Naive thymus-derived CD4-positive, alpha-beta T cell (primary cell): Measurements from ENCODE around the gene MAD2L2. TPM values are rescaled to one million over a fixed set of nuclear protein-coding genes. Genes with fewer than 3 reads are reported as not detected.

Experiments
- ATAC-seq: fragments of 150-1000 bp; cut with Tn5 transposase; 2 replicates; pipeline ENCODE4 v1.10.0; 2021; ENCODE audit warnings: mild to moderate bottlenecking, moderate library complexity
- CTCF ChIA-PET: fragments of 350-600 bp; sonication (Branson Sonifier 250); formaldehyde crosslinking; loops from one replicate; lab custom pipeline; 2021; ENCODE audit warnings: antibody characterized with exemption; lab: Charles Lee
- POLR2A ChIA-PET: fragments of 350-600 bp; sonication (Branson Sonifier 250); formaldehyde crosslinking; loops from one replicate; lab custom pipeline; 2021; ENCODE audit warnings: antibody characterized with exemption, inconsistent platforms; lab: Charles Lee
- DNase-seq, 9 donors: peaks; one replicate each; pipeline versions ENCODE4 v3.0.0 to v3.0.0-alpha.2; 2020 to 2022; ENCODE audit warnings: mixed read lengths in 1 of 9
- H3K27ac ChIP-seq: one replicate; pipeline ENCODE4 v1.7.0; 2013; ENCODE audit warnings: mild to moderate bottlenecking, low read depth, low read length, moderate library complexity
- H3K27me3 ChIP-seq, 2 donors: one replicate each; pipeline ENCODE4 v1.7.0; 2013; ENCODE audit warnings: low read length in 2 of 2, mild to moderate bottlenecking in 2 of 2, moderate library complexity in 2 of 2; ENCODE audit not compliant: control insufficient read depth in 2 of 2, insufficient read depth in 2 of 2
- H3K36me3 ChIP-seq, 3 experiments: 1 replicate in 2 of 3; 2 replicates in 1 of 3; pipeline ENCODE4 v1.7.0; 2013; ENCODE audit warnings: low read length in 3 of 3, mild to moderate bottlenecking in 3 of 3, moderate library complexity in 1 of 3; ENCODE audit not compliant: insufficient read depth in 3 of 3, control insufficient read depth in 2 of 3
- H3K4me1 ChIP-seq, 2 donors: one replicate each; pipeline ENCODE4 v1.7.0; 2013; ENCODE audit warnings: low read length in 2 of 2, mild to moderate bottlenecking in 2 of 2, moderate library complexity in 1 of 2; ENCODE audit not compliant: control insufficient read depth in 2 of 2, insufficient read depth in 2 of 2
- H3K4me3 ChIP-seq: 2 replicates; pipeline ENCODE4 v1.7.0; 2013; ENCODE audit warnings: mild to moderate bottlenecking, low read length
- H3K9me3 ChIP-seq, 3 experiments: 1 replicate in 2 of 3; 2 replicates in 1 of 3; pipeline ENCODE4 v1.7.0; 2013; ENCODE audit warnings: low read length in 3 of 3; ENCODE audit not compliant: control insufficient read depth in 2 of 3
- H3K27ac Mint-ChIP-seq, 9 donors: one replicate each; pipeline ENCODE4 v1.8.0; 2020 to 2022; ENCODE audit warnings: mixed read lengths in 9 of 9, mild to moderate bottlenecking in 8 of 9, moderate library complexity in 5 of 9, inconsistent platforms in 2 of 9
- H3K27me3 Mint-ChIP-seq, 5 donors: one replicate each; pipeline ENCODE4 v1.8.0; 2021 to 2022; ENCODE audit warnings: mixed read lengths in 5 of 5, mild to moderate bottlenecking in 1 of 5
- H3K36me3 Mint-ChIP-seq, 5 donors: one replicate each; pipeline ENCODE4 v1.8.0; 2020 to 2022; ENCODE audit warnings: mixed read lengths in 5 of 5, mild to moderate bottlenecking in 3 of 5, inconsistent platforms in 1 of 5
- H3K4me1 Mint-ChIP-seq, 7 donors: one replicate each; pipeline ENCODE4 v1.8.0; 2020 to 2022; ENCODE audit warnings: mixed read lengths in 7 of 7, mild to moderate bottlenecking in 3 of 7, inconsistent platforms in 1 of 7
- H3K4me3 Mint-ChIP-seq, 10 donors: one replicate each; pipeline ENCODE4 v1.8.0; 2020 to 2022; ENCODE audit warnings: mild to moderate bottlenecking in 10 of 10, mixed read lengths in 10 of 10, moderate library complexity in 6 of 10, inconsistent platforms in 2 of 10
- H3K9me3 Mint-ChIP-seq, 11 donors: one replicate each; pipeline ENCODE4 v1.8.0; 2020 to 2022; ENCODE audit warnings: mixed read lengths in 11 of 11, mild to moderate bottlenecking in 4 of 11, inconsistent platforms in 1 of 11, moderate library complexity in 1 of 11
- intact Hi-C, 2 donors: fragments of 100-400 bp; cut with micrococcal nuclease; formaldehyde crosslinking; loops; one replicate each; pipeline ENCODE4 v1.15.1; 2023
- polyA plus RNA-seq, 2 donors: library from polyadenylated mRNA; unstranded; fragments of 300-500 nt; fragmentation: Illumina TruSeq; gene quantifications; one replicate each; pipeline ENCODE4 v1.2.3, GENCODE V29; 2021
- total RNA-seq, 6 experiments: library from RNA in 5 of 6; stranded (reverse) in 5 of 6; gene quantifications; 1 replicate in 5 of 6; 2 replicates in 1 of 6; pipeline ENCODE4 v1.2.3 and lab custom pipeline; 2021 to 2026

The MAD2L2 gene
- total and polyA plus RNA-seq, 7 experiments from 2014 or later = 17.1 to 53.3 (median 30.1) TPM

GRCh38 chr1:11727119-11727518 is 46.2 kb upstream of the MAD2L2 start:
- Mint-ChIP-seq H3K27me3 (no peaks in the 10 kb centered on the region), H3K27ac (no peak overlapping the region), H3K4me1 (peaks cover 26 to 51% (median 42%) of the 10 kb centered on the region in 7 donors), H3K4me3 (no peak overlapping the region), H3K36me3 (no peaks in the 10 kb centered on the region), H3K9me3 (no peaks in the 10 kb centered on the region)
- Histone ChIP-seq H3K27ac (no peak overlapping the region), H3K4me3 (no peak overlapping the region), H3K36me3 (no peaks in the 10 kb centered on the region), H3K9me3 (no peaks in the 10 kb centered on the region), H3K27me3 (no peaks in the 10 kb centered on the region), H3K4me1 (peaks cover 25 to 28% of the 10 kb centered on the region in 2 donors)
- ATAC-seq (no peak), DNase-seq (no peak)
- ChIA-PET CTCF (interaction anchor here (1.1 kb wide), 1 partner anchor 63 kb away, joined by 3 read pairs; the partner anchor contains the start of gene FBXO6), POLR2A (interaction anchor here (1.2 to 1.5 kb wide), 2 partner anchors 8 to 77 kb away, joined by 3 to 4 read pairs; partner anchors contain the start of gene AGTRAP)
- intact Hi-C loops = no loop called here

- H3K36me3 ChIP-seq = no peaks in the 10 kb centered on the region
- Mint-ChIP-seq H3K27me3 (peaks cover 0 to 2% (median 0%) of the 10 kb centered on the region in 5 donors), H3K4me1 (peaks cover 20 to 38% (median 28%) of the 10 kb centered on the region in 7 donors), H3K4me3 (no peak overlapping the region), H3K9me3 (no peaks in the 10 kb centered on the region), H3K36me3 (no peaks in the 10 kb centered on the region), H3K27ac (peak overlapping the region in 3 of 9 donors; percentile 8 to 83 (median 16))
- ChIA-PET POLR2A (interaction anchor here (0.7 to 0.8 kb wide), 2 partner anchors 18 to 69 kb away, joined by 4 to 7 read pairs; no protein-coding TSS in a partner anchor), CTCF (interaction anchor here (7.6 kb wide), 1 partner anchor 62 kb away, joined by 49 read pairs; the partner anchor contains the start of gene FBXO6)
- H3K4me1 ChIP-seq = peaks cover 16 to 17% of the 10 kb centered on the region in 2 donors
- DNase-seq (no peak), ATAC-seq (peak; percentile 39)
- no peaks in the 10 kb centered on the region for H3K27me3 ChIP-seq
- no peak overlapping the region for H3K27ac ChIP-seq
- H3K9me3 ChIP-seq = no peaks in the 10 kb centered on the region
- no peak overlapping the region for H3K4me3 ChIP-seq
- intact Hi-C loops = no loop called here
Measured at GRCh38 chr1:11725616-11726015, 44.7 kb upstream of the MAD2L2 start.

- Histone ChIP-seq H3K27ac (no peak overlapping the region), H3K4me3 (no peak overlapping the region), H3K27me3 (no peaks in the 10 kb centered on the region), H3K9me3 (no peaks in the 10 kb centered on the region), H3K4me1 (peaks cover 0 to 5% of the 10 kb centered on the region in 2 donors), H3K36me3 (no peaks in the 10 kb centered on the region)
- intact Hi-C loops = no loop called here
- ATAC-seq = no peak
- Mint-ChIP-seq H3K36me3 (no peaks in the 10 kb centered on the region), H3K27ac (no peak overlapping the region), H3K27me3 (peaks cover 0 to 2% (median 0%) of the 10 kb centered on the region in 5 donors), H3K4me3 (no peak overlapping the region), H3K4me1 (peaks cover 14 to 32% (median 24%) of the 10 kb centered on the region in 7 donors), H3K9me3 (no peaks in the 10 kb centered on the region)
- ChIA-PET POLR2A (interaction anchor here (0.7 kb wide), 2 partner anchors 32 to 46 kb away, joined by 3 read pairs; no protein-coding TSS in a partner anchor), CTCF (interaction anchor here (0.6 to 7.6 kb wide), 3 partner anchors 59 to 73 kb away, joined by 3 to 49 read pairs (median 3); partner anchors contain the start of gene FBXO6)
- DNase-seq = no peak
Measured at GRCh38 chr1:11722538-11722937, 41.6 kb upstream of the MAD2L2 start.

- Mint-ChIP-seq H3K4me3 (no peak overlapping the region), H3K27ac (no peak overlapping the region), H3K4me1 (peaks cover 14 to 32% (median 24%) of the 10 kb centered on the region in 7 donors), H3K36me3 (no peaks in the 10 kb centered on the region), H3K27me3 (peaks cover 0 to 3% (median 0%) of the 10 kb centered on the region in 5 donors), H3K9me3 (no peaks in the 10 kb centered on the region)
- Histone ChIP-seq H3K4me3 (no peak overlapping the region), H3K27ac (no peak overlapping the region), H3K9me3 (no peaks in the 10 kb centered on the region), H3K36me3 (no peaks in the 10 kb centered on the region), H3K4me1 (peaks cover 0 to 5% of the 10 kb centered on the region in 2 donors), H3K27me3 (no peaks in the 10 kb centered on the region)
- POLR2A ChIA-PET = interaction anchor here (2.8 kb wide), 1 partner anchor 71 kb away, joined by 28 read pairs; no protein-coding TSS in a partner anchor
- intact Hi-C loops = no loop called here
- CTCF ChIA-PET = interaction anchor here (0.7 to 7.6 kb wide), 3 partner anchors 16 to 69 kb away, joined by 5 to 49 read pairs (median 6); partner anchors contain the start of gene FBXO6
- ATAC-seq = no peak
- no peak for DNase-seq
Measured at GRCh38 chr1:11721311-11721710, 40.4 kb upstream of the MAD2L2 start.

GRCh38 chr1:11720525-11720924 is 39.6 kb upstream of the MAD2L2 start:
- H3K27ac Mint-ChIP-seq = peak overlapping the region in 1 of 9 donors; percentile 32
- Histone ChIP-seq H3K4me3 (no peak overlapping the region), H3K9me3 (no peaks in the 10 kb centered on the region), H3K27ac (no peak overlapping the region), H3K4me1 (peaks cover 0 to 5% of the 10 kb centered on the region in 2 donors), H3K27me3 (no peaks in the 10 kb centered on the region), H3K36me3 (no peaks in the 10 kb centered on the region)
- ChIA-PET POLR2A (interaction anchor here (0.6 to 2.8 kb wide), 8 partner anchors 11 to 683 kb away, joined by 4 to 37 read pairs (median 14); partner anchors contain the start of genes AGTRAP and FBXO6), CTCF (interaction anchor here (0.8 to 7.6 kb wide), 6 partner anchors 16 to 78 kb away, joined by 3 to 49 read pairs (median 13); partner anchors contain the start of genes AGTRAP and FBXO6)
- intact Hi-C loops = no loop called here
- DNase-seq = no peak
- ATAC-seq = no peak
- H3K27me3 Mint-ChIP-seq = peaks cover 0 to 7% (median 0%) of the 10 kb centered on the region in 5 donors
- no peaks in the 10 kb centered on the region for H3K36me3 Mint-ChIP-seq
- H3K4me1 Mint-ChIP-seq = peaks cover 9 to 28% (median 21%) of the 10 kb centered on the region in 7 donors
- peak overlapping the region in 1 of 10 donors; percentile 87 for H3K4me3 Mint-ChIP-seq
- no peaks in the 10 kb centered on the region for H3K9me3 Mint-ChIP-seq

- intact Hi-C loops = no loop called here
Measured at GRCh38 chr1:11720033-11720376, 39.1 kb upstream of the MAD2L2 start.

More at GRCh38 chr1:11720033-11720376, 39.1 kb upstream of the MAD2L2 start:
- Histone ChIP-seq H3K4me3 (peak overlapping the region; percentile 66), H3K36me3 (no peaks in the 10 kb centered on the region), H3K4me1 (peaks cover 0 to 5% of the 10 kb centered on the region in 2 donors), H3K9me3 (no peaks in the 10 kb centered on the region), H3K27me3 (no peaks in the 10 kb centered on the region), H3K27ac (no peak overlapping the region)
- H3K4me3 Mint-ChIP-seq = peak overlapping the region; percentile 71 to 89 (median 86)
- ATAC-seq (no peak), DNase-seq (no peak)
- no peaks in the 10 kb centered on the region for H3K9me3 Mint-ChIP-seq
- ChIA-PET POLR2A (interaction anchor here (0.5 to 2.8 kb wide), 19 partner anchors 12 to 682 kb away, joined by 3 to 37 read pairs (median 6); partner anchors contain the start of genes AGTRAP, FBXO44, FBXO6 and MAD2L2), CTCF (interaction anchor here (0.6 to 7.6 kb wide), 21 partner anchors 10 to 682 kb away, joined by 3 to 49 read pairs (median 4); partner anchors contain the start of genes AGTRAP, CLCN6, FBXO2 and FBXO6)
- peaks cover 0 to 10% (median 0%) of the 10 kb centered on the region in 5 donors for H3K27me3 Mint-ChIP-seq
- no peaks in the 10 kb centered on the region for H3K36me3 Mint-ChIP-seq
- H3K27ac Mint-ChIP-seq = peak overlapping the region in 8 of 9 donors; percentile 73 to 97 (median 94)
- H3K4me1 Mint-ChIP-seq = peaks cover 8 to 22% (median 17%) of the 10 kb centered on the region in 7 donors
